Body of pancreas (tissue), 4 donors: Measurements from ENCODE around the gene TRIB2.

Experiments used
- POLR2A ChIP-seq, 3 donors: fragments of 450-650 bp; IDR thresholded peaks; one replicate each; pipeline ENCODE4 v1.6.1; 2016; ENCODE audit warnings: antibody characterized with exemption in 3 of 3, mild to moderate bottlenecking in 2 of 3
- TF ChIP-seq, protein P1 (sequence below), 7 experiments: fragments of 450-650 bp in 4 of 7; fragments of 200-600 bp in 3 of 7; sonication (generic) in 3 of 7; IDR thresholded peaks; one replicate each; pipeline ENCODE4 v1.5.1; 2016 to 2019; ENCODE audit warnings: antibody characterized with exemption in 7 of 7

DNA sequence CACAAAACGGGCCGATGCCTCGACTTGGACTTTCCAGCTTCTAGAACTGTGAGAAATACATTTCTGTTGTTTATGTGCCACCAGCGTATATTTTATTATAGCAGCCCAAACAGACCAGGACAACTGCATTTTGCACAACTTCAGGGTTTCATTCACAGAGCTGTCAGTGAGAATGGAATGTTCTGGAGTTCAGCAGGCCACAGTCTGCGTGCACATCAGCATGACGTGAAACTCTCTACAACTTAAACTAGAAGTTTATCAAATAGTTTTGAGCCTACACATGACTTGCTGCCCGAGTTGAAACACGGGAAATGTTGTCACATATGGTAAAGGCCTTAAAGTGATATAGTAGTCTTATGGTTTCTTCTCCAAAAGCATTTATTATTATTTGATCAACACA, 3.9 kb upstream of the TRIB2 start:
- TF ChIP-seq POLR2A (IDR thresholded peaks at IDR 0.05) = no peak
- TF ChIP-seq, protein P1, sequence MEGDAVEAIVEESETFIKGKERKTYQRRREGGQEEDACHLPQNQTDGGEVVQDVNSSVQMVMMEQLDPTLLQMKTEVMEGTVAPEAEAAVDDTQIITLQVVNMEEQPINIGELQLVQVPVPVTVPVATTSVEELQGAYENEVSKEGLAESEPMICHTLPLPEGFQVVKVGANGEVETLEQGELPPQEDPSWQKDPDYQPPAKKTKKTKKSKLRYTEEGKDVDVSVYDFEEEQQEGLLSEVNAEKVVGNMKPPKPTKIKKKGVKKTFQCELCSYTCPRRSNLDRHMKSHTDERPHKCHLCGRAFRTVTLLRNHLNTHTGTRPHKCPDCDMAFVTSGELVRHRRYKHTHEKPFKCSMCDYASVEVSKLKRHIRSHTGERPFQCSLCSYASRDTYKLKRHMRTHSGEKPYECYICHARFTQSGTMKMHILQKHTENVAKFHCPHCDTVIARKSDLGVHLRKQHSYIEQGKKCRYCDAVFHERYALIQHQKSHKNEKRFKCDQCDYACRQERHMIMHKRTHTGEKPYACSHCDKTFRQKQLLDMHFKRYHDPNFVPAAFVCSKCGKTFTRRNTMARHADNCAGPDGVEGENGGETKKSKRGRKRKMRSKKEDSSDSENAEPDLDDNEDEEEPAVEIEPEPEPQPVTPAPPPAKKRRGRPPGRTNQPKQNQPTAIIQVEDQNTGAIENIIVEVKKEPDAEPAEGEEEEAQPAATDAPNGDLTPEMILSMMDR (IDR thresholded peaks at IDR 0.05) = no peak
